Progenitor cell of endocrine pancreas (in vitro differentiated cells): ENCODE data around the gene RAPGEF2. TPM values are rescaled to one million over a fixed set of nuclear protein-coding genes. Genes with fewer than 3 reads are reported as not detected.
A peak's percentile ranks its signal among the peaks of the same experiment; 100 is the strongest.
"Not testable (repeated sequence)": the region's sequence is repeated elsewhere in the genome, so short reads cannot be mapped to it uniquely, and the experiment has no call there.

ENCODE experiments used
- DNase-seq: peaks from one replicate; pipeline ENCODE4 v3.0.0; 2021; ENCODE audit warnings: low spot score; ENCODE audit not compliant: unreplicated experiment
- H3K27ac Mint-ChIP-seq: 2 replicates; pipeline ENCODE4 v1.8.0; 2021; ENCODE audit warnings: mild to moderate bottlenecking, moderate library complexity, mixed read lengths
- H3K27me3 Mint-ChIP-seq: 2 replicates; pipeline ENCODE4 v1.8.0; 2021; ENCODE audit warnings: mixed read lengths
- H3K36me3 Mint-ChIP-seq: 2 replicates; pipeline ENCODE4 v1.8.0; 2022; ENCODE audit warnings: mixed read lengths; ENCODE audit not compliant: insufficient read depth
- H3K4me1 Mint-ChIP-seq: 2 replicates; pipeline ENCODE4 v1.8.0; 2021; ENCODE audit warnings: low read depth, mixed read lengths
- H3K4me3 Mint-ChIP-seq: 2 replicates; pipeline ENCODE4 v1.8.0; 2021; ENCODE audit warnings: low read depth, mild to moderate bottlenecking, moderate library complexity, mixed read lengths
- H3K9me3 Mint-ChIP-seq: 2 replicates; pipeline ENCODE4 v1.8.0; 2021; ENCODE audit warnings: low read depth, mixed read lengths
- total RNA-seq: library from RNA; stranded (reverse); gene quantifications from 2 replicates; pipeline ENCODE4 v1.2.1, GENCODE V29; 2021
- TF ChIP-seq, protein P1 (sequence below): fragments of 200-600 bp; sonication (generic); IDR thresholded peaks from one replicate; pipeline ENCODE4 v1.5.0; 2021; ENCODE audit warnings: antibody characterized with exemption, mild to moderate bottlenecking; ENCODE audit not compliant: unreplicated experiment

RAPGEF2 gene
- total RNA-seq, 1 donor from 2014 or later: 68.9 TPM

DNA sequence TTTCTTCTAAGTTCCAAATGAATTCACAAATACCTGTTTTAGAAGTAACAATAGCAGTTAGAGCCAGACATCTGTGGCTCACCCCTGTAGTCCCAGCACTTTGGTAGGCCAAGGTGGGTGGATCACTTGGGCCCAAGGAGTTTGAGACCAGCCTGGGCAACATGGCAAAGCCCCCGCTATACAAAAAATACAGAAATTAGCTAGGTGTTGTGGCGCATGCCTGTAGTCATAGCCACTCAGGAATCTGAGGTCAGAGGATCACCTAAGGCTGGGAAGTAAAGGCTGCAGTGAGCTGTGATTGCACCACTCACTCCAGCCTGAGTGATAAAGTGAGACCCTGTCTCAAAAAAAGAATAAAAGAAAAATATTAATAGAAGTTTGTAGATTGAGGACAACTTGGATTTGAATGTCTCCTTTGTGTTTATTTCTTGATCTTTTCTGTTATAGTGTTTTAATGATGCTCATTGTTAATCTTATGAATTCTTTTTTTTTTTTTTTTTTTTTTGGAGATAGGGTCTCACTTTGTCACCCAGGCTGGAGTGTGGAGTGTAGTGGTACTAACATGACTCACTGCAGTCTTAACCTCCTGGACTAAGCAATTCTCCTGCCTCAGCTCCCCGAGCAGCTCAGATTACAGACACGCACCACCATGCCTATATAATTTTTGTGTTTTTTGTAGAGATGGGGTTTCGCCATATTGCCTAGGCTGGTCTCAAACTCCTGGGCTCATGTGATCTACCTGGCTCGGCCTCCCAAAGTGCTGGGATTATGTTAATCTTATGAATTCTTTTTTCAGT is 30.7 kb upstream of the RAPGEF2 start:
- Mint-ChIP-seq H3K4me3 (no peak overlapping the region), H3K36me3 (no peaks in the 10 kb centered on the region), H3K4me1 (peaks cover 2% of the 10 kb centered on the region), H3K27ac (peak overlapping the region; percentile 59), H3K9me3 (no peaks in the 10 kb centered on the region), H3K27me3 (no peaks in the 10 kb centered on the region)
- DNase-seq: no peak
- TF ChIP-seq, protein P1, sequence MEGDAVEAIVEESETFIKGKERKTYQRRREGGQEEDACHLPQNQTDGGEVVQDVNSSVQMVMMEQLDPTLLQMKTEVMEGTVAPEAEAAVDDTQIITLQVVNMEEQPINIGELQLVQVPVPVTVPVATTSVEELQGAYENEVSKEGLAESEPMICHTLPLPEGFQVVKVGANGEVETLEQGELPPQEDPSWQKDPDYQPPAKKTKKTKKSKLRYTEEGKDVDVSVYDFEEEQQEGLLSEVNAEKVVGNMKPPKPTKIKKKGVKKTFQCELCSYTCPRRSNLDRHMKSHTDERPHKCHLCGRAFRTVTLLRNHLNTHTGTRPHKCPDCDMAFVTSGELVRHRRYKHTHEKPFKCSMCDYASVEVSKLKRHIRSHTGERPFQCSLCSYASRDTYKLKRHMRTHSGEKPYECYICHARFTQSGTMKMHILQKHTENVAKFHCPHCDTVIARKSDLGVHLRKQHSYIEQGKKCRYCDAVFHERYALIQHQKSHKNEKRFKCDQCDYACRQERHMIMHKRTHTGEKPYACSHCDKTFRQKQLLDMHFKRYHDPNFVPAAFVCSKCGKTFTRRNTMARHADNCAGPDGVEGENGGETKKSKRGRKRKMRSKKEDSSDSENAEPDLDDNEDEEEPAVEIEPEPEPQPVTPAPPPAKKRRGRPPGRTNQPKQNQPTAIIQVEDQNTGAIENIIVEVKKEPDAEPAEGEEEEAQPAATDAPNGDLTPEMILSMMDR: no peak

DNA sequence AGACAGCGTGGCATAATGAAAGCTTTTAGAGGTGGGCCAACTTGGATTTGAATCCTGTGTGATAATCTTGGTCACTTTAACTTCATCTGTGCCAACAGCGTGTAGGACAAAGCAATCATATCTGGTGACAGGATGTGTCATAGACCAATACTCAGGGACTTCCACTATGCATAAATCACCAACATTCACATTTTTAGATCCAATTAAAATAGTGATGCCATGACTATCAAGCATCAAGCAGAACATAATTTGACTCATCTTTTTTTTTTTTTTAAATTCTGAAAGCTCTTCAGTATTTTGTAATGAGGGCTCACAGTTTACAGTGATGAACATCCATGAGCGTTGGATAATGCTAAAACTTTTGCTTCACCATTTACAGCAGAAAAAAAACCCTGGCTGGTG is 27.3 kb upstream of the RAPGEF2 start:
- no peak for DNase-seq
- no peak overlapping the region for H3K27ac Mint-ChIP-seq
- no peaks in the 10 kb centered on the region for H3K36me3 Mint-ChIP-seq
- no peaks in the 10 kb centered on the region for H3K9me3 Mint-ChIP-seq
- no peaks in the 10 kb centered on the region for H3K27me3 Mint-ChIP-seq
- peaks cover 4% of the 10 kb centered on the region for H3K4me1 Mint-ChIP-seq
- TF ChIP-seq, protein P1: no peak
- no peak overlapping the region for H3K4me3 Mint-ChIP-seq

DNA sequence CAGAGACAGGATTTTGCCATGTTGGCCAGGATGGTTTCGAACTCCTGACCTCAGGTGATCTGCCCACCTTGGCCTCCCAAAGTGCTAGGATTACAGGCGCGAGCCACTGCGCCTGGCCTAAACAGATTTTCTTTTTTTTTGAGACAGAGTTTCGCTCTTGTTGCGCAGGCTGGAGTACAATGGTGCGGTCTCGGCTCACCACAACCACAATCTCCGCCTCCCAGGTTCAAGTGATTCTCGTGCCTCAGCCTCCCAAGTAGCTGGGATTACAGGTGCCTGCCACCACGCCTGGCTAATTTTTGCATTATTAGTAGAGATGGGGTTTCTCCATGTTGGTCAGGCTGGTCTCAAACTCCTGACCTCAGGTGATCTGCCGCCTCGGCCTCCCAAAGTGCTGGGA is 25.9 kb upstream of the RAPGEF2 start:
- H3K9me3 Mint-ChIP-seq, H3K27ac Mint-ChIP-seq, H3K4me3 Mint-ChIP-seq, H3K4me1 Mint-ChIP-seq, DNase-seq, H3K27me3 Mint-ChIP-seq, H3K36me3 Mint-ChIP-seq: not testable (repeated sequence)

DNA sequence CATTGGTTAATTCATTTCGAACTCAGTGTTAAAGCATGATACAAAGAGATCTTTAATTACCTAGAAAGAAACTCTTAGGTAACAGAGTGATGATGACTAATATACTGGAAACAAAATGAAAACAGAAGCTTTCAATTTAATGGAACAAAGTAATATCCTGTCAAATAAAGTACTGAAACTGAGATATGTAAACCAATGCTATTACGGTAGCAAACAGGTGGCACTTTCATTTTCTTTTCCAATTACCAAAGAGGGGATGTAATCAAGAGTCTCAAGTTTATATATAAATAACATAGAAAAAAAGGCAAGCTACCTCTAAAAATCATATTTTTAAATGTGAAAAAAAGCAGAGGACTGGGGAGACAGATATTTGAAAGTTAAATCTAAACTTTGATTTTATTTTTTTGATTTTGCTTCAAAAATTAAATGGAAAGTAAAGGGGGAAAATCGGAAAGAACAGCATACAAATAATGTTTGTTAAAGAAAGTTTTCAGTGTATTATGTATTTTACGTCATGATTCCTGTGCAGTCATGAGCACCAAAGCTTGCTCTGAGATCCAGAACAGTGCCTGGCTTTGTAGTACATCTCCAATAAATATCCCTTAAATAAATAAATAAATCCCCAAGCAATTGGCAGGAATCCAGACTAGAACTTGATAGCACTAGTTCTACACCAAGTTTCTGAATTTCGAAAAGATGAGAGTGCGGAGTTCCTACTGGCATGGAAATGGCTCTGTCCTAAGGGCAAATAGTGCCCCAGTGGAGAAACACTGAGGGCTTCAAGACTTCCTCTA is 25.0 kb upstream of the RAPGEF2 start:
- no peaks in the 10 kb centered on the region for H3K36me3 Mint-ChIP-seq
- no peak overlapping the region for H3K27ac Mint-ChIP-seq
- DNase-seq: no peak
- H3K27me3 Mint-ChIP-seq: no peaks in the 10 kb centered on the region
- H3K4me1 Mint-ChIP-seq: peaks cover 2% of the 10 kb centered on the region
- TF ChIP-seq, protein P1: no peak
- H3K9me3 Mint-ChIP-seq: no peaks in the 10 kb centered on the region
- no peak overlapping the region for H3K4me3 Mint-ChIP-seq

DNA sequence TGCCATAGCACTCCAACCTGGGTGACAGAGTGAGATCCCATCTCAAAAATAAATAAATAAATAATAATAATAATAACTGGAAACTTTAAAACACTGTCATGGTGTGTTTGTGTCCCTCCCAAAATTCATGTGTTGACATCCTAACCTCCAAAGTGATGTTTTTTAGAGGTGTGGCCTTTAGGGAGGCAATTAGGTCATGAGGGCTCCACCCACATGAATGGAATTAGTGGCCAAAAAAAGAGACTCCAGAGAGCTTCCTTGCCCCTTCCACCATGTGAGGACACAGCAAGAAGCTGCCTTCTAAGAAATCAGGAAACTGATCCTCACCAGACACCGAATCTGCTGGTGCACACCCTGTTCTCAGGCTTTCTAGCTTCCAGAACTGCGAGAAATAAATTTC is 23.8 kb upstream of the RAPGEF2 start:
- Mint-ChIP-seq H3K4me1 (peaks cover 2% of the 10 kb centered on the region), H3K4me3 (no peak overlapping the region), H3K27me3 (no peaks in the 10 kb centered on the region), H3K9me3 (no peaks in the 10 kb centered on the region), H3K27ac (no peak overlapping the region), H3K36me3 (no peaks in the 10 kb centered on the region)
- TF ChIP-seq, protein P1: no peak
- no peak for DNase-seq
